G401 (cell line): Measurements from ENCODE around the gene ODC1. TPM values are rescaled to one million over a fixed set of nuclear protein-coding genes. Genes with fewer than 3 reads are reported as not detected.
"Not testable (repeated sequence)": the region's sequence is repeated elsewhere in the genome, so short reads cannot be mapped to it uniquely, and the experiment has no call there.

Source experiments
- DNase-seq: peaks from one replicate; pipeline ENCODE4 v3.0.0-alpha.2; 2015; ENCODE audit warnings: low spot score
- in situ Hi-C: cut with HindIII; loops from 2 replicates; pipeline ENCODE4 v1.10.0; 2016; ENCODE audit warnings: low sequenced_read_pairs, mixed read lengths
- total RNA-seq: library from RNA; depleted of rRNA; stranded (reverse); fragments of >200 nt; shearing (Covaris generic); gene quantifications from 2 replicates; pipeline ENCODE4 v1.2.3, GENCODE V29; 2014; rRNA removed

ODC1 gene
- 382 and 511 TPM in 2 replicates for total RNA-seq

DNA sequence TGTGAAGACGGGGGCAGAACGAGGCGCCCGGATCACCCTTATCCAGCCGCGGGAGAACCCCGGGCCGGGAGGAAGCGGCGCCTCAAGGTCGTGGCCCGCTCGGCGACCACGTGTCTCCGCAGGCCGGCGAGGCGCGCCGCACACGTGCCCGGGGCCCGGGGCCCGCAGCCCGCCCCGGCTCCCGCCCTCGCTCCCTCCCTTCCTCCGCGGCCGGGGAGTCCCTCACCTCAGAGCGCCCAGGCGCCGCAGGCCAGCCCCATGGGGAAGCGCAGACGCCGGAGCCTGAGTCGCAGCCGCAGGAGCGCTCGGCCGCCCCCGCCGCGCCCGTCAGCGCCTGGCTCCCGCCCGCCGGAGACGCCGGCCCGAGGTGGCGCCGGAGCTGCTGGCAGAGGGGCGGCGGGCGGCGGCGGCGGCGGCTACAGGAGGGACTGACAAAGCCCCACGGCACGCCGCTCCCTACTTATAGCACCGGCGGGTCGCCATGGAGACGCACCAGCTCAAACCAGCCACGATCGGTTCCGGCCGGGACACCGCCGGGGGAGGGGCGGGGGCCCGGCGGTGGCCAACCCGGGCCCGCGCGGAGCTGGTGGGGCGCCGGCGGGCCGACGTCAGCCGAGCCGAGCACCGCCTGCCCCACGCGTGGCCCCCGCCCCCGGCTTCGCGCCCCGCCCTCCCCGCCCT lies at the start of gene ODC1:
ODC1 (minus strand) TSS at position 433 of the 681 bp plus-strand sequence. CDS start 3,295 bp downstream, outside the sequence.
- in situ Hi-C loops: loop anchor here (25.0 kb wide), 1 partner anchor 336 kb away; the partner anchor contains the start of gene RRM2
- peak; percentile 85 for DNase-seq

DNA sequence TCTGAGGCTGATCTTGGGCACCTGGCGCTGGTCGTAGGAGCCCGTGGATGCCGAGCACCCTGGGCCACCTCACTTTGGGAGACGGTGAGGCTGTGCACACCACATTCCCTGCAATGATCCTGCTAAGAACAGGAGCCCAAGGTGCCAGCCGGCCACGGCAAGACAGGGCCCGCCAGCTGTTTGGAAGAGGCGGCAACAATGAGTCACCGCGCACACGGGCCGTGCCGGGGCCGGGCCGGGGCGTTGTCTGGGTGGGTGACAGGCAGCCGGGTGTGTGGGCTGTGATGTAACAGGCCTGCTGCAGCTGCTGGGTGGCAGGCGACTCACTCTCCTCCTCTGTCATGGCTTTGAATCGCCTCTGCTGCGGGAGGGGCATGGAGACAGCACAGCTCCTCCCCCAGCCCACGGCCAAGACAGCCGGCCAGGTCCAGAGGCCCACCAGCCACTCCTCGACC lies 49.7 kb upstream of the ODC1 start:
- DNase-seq: no peak

DNA sequence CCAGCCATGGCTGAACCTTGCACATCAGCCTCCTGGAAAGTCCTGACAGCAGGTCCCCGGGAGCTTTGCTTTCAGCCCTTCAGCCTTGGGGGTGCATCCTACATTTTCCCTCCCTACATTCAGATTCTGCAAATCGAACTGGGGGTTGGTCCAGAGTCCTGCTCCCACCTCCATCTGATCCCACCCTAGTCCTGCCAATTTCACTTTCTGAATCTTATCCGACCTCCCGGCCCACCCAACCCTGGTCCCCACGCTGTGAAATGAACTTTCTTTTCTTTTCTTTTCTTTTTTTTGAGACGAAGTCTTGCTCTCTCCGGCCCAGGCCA lies 47.8 kb upstream of the ODC1 start:
- DNase-seq: no peak
- in situ Hi-C loops: no loop called here

More for the DNA sequence above, 49.7 kb upstream of the ODC1 start:
- in situ Hi-C loops: no loop called here

DNA sequence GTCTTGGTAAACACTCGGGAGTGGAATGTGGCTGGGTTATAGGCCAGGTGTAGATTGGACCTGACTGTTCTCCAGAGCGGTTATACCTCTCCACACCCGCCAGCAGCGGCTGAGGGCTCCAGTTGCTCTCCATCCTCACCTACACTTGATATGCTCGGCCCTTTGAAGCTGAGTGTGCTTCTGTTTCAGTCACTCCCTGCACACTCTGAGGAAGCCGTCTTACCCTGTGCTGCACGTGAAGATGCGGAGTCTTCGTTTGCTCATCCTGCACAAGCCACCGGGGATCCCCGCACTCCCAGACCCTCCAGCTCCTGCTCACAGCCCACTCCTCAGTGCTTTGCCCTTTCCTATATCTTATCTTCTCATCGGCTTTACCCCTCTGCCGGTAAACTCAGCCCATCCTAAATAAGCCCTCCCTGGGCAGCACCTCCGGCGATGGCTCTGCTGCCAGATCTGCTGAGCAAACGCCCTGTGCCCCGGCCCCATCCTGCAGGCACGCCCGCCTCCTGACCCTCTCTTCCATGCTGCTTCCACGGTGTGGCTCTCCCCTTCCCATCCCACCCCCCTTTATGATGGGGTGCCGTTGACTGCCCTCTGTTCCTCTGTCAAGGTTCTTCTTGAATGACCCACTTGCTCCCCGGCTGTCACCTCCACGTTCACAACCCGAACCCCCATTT lies 47.3 kb upstream of the ODC1 start:
- in situ Hi-C loops: no loop called here
- DNase-seq: no peak

DNA sequence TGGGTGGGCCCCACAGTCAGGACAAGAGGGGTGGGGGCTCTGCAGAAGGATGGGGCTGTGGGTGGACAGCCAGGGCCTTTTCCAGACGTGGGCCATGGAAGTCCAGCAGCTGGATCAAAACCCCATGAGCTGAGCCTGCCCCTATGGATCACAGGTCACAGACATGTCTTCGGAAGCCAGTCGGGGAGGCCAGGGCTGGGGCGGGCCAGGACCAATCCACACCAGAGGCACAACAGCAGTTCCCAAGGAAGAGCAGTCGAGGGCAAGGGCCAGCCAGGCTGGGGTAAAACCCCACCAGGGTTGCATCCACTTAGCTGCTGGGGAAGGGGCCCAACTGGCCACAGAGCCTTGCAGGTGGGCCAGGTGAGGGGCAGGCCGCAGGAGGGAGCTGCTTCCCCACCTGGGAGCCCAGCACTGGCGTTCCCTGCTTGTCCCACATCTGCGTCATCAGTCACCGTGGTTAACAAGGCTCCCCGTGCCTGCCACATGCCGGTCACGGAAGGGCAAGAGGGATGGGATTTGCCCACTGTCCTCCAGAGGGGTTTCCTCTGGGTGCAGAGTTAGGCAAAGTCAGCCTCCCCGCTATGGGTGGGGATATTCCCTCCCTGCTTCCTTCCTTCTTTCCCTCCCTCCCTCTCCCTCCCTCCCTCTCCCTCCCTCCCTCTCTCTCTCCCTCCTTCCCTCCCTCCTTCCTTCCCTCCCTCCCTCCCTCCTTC lies 46.4 kb upstream of the ODC1 start:
- no peak for DNase-seq
- in situ Hi-C loops: no loop called here

DNA sequence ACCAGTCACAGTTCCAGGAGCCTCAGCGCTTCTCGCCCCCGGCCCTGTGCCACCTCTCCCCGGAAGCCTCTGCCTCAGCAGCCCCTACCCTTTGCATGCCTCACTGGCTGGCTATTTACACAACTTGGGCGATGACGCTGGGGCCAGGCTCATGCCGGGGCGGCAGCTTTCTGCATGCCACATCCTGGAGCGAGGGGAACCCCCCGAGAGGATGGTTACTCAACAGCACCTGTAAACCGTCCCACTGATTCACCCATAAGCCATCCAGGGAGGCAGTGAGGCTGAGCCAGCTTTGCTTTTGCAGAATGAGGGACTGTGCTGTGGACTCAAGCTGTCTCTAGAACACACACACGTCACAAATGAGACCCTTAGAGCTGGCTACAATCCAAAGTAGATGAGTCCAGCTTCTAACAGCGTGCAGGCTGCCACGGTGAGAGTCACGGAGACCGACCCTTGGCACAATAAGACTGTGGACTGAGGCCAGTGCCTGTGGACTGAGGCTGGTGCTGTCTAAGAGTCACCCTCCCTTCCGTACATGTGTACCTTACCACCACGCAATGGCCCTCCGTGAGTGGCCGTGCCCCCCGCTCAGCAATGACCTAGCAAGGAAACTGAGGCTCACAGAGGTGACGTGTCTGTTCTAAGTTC lies 45.6 kb upstream of the ODC1 start:
- DNase-seq: no peak
- in situ Hi-C loops: no loop called here

DNA sequence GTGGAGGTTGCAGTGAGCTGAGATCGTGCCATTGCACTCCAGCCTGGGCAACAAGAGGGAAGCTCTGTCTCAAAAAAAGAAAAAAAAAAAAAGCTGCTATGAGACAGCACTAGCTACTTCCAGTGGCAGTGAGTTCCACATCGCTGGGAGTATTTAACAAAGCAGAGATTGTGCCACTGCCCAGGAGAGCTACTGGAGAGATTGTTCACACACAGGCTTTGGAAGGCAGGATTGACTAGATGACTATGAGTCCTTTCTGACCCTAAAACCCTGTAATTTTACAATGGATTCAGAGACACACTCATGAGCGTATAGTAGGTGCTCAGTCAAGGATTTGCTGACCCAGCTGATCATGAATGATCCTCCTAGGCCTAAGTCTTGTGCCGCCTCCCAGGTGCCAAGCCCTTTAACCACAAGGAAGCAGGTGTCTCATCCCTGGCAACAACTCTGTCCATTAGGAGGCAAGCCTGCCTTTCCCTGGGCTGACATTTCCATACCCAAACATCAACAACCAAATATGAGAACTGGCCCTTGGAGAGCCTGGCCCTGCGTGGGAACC lies 45.0 kb upstream of the ODC1 start:
- in situ Hi-C loops: no loop called here
- DNase-seq: no peak

DNA sequence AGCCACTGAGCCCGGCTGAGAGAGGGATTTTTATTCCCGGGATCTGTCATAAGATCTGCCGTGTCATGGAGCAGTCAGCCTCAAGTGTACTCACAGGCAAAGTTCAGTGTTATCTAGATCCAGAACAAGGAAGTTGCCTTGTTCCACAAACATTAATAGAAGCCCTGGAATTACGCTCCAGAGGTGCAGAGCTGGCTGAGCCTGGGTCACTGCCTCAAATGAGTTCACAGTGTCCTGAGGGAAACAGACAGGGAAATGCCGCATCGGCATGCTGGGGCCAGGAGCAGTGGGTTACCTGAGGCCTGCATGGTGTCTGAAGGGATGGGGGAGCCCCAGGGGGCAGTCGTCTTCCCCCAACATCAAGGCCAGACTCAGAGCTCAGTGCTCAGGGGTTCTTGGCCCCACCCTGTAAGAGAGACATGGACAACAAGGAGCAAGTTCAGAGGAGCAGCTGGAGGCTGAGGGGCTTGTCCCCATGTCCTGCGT lies 42.7 kb upstream of the ODC1 start:
- in situ Hi-C loops: no loop called here
- DNase-seq: no peak

DNA sequence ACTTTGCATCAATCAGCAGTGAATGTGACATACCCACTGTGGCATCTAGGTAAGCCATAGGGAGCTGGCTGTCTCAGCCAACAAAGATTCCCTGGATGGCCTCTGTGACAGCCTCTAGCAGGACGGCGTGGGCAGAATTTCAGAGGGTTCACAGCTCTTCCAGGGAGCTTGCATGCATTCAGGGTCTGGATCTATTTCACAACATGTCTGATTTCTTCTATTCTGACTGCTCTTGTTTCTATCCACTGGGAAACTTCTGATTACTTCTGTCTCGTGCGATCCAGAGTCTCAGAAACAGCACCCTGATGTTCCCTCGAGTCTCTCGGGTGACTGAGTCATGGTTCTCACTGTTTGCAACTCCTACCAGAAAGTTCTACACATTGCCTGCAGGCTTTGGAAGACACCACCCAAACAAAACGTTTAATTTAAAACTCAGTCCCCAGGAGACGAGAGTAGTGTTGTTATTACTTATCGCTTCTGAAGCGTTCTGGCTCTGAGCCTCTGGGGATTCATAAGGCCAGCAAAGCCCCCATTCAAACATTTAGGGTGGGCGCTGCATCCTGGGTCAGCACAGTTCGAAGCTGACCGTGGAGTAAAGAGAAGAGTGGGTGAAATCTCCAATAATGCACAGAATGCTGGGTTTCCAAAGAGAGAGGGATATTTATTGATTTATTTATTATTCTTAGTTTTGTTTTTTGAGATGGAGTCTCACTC lies 41.9 kb upstream of the ODC1 start:
- DNase-seq: no peak

DNA sequence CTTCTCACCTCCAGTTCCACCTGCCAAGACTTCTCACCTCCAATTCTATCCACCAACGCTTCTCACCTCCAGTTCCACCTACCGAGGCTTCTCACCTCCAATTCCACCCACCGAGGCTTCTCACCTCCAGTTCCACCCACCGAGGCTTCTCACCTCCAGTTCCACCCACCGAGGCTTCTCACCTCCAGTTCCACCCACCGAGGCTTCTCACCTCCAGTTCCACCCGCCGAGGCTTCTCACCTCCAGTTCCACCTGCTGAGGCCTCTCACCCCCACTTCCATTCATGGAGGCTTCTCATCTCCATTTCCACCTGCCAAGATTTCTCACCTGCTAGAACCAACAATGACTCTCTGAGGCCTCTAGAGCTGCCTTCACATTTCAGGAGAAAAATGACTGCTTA lies 40.0 kb upstream of the ODC1 start:
- DNase-seq, in situ Hi-C loops: not testable (repeated sequence)

More for the DNA sequence above, 41.9 kb upstream of the ODC1 start:
- in situ Hi-C loops: no loop called here

DNA sequence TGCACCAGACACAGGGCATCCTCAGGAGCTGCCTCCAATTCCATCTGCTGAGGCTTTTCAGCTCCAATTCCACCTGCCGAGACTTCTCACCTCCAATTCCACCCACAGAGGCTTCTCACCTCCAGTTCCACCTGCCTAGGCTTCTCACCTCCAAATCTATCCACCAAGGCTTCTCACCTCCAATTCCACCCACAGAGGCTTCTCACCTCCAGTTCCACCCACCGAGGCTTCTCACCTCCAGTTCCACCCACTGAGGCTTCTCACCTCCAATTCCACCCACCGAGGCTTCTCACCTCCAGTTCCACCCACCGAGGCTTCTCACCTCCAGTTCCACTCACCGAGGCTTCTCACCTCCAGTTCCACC lies 39.6 kb upstream of the ODC1 start:
- DNase-seq, in situ Hi-C loops: not testable (repeated sequence)

DNA sequence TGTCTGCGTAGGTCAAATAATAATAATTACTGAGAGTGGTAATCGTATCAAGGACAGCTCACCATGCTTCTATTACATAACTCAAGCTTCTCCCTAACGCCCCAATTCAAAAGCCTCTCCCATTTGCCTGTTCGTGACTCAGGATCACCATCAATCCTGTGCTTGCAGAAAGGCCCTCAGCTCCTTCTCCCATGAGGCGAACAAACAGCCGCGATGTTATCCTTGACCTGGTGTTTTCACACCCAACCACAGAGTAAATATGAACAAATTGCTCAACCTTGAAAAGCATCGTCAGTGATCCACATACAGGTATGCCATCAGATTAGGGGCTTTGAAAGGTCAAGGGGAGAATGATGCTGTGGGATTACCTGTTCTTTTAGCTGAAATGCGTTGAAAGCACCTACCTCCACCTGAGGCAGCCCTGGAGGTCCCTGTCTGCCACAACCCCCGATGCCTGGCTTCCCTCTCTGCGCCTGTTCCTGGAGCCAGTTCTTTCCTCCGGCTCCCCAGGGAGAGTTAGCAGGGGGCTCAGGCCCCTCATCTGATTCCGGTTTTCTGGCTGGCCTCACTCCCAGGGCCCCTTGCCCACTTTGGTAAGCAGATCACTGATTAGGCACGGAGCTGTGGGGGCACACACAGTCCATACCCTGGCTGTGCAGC lies 39.1 kb upstream of the ODC1 start:
- no peak for DNase-seq
- in situ Hi-C loops: no loop called here

DNA sequence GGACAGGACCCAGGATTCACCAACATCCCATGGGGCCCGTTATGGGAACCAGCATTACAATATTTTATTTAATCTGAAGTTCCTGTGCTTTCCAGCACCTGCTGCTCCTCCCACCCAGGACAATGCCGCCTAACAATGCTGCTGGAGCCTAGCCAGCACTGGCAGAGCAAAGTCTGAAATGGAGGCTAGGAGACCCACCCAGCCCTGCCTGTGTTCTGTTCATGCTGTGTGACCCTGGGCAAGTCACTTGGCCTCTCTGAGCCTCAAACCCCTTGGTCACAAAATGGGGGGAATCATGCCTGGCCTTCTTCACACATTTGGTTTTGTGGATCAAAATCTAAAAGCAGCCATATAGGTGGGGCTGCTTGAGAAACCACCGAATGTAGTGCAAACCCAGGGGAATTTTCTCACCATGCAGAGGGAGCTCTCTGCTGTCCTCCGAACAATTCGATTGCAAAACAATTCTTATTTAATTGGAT lies 38.5 kb upstream of the ODC1 start:
- in situ Hi-C loops: no loop called here
- DNase-seq: no peak

DNA sequence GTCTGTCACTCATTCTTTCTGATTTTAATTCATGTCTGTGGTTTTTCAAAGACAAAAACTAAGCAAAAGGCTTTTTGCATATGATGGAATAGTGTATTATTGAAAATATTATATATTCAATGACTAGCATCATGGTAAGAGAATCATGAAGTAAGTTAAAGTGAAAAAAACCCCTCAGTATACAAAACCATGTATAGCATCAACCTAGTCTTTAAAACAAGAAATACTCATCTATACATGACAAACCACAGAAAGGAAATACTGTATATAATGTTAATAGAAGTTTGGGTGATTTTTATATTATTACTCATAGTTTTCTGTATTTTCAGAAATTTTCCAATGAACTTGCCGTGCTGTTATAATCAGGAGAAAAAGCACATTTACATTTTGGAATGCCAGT lies 38.0 kb upstream of the ODC1 start:
- in situ Hi-C loops: no loop called here

DNA sequence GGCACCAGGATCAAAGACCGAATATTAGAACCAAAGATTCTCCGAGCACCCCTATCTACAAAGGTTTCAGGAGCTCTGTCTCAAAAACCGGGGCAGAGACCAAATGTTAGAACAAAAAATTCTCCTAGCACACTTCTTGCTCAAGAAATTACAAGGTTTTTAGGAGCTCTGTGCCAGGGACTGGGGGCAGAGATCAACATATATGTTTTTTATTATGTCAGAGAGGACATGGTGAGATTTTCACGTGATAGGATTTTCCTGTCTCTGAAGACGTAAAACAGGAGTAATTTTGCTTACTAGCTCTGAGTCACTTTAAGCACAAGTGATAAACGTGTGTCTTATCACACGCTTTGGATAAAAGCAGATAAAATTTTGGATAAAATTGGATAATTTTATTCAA lies 34.8 kb upstream of the ODC1 start:
- DNase-seq: no peak
- in situ Hi-C loops: no loop called here

More for the DNA sequence above, 38.0 kb upstream of the ODC1 start:
- DNase-seq: no peak

DNA sequence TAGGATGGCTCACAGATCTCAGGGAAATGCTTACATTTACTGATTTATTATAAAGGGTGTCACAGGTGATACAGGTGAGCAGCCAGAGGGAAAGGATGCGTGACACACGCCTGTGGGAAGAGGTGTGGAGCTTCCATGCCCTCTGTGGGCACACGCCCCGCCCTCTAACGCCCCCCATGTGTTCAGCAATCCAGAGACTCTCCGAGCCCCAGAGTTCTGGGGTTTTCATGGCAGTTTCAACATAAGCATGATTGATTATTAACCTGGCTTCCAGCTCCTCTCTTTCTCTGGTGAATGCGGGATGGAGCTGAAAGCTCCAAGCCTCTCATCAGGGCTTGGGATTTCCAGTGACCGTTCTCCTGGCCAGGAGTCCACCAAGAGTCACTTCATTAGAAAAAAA lies 34.3 kb upstream of the ODC1 start:
- no peak for DNase-seq
- in situ Hi-C loops: no loop called here

DNA sequence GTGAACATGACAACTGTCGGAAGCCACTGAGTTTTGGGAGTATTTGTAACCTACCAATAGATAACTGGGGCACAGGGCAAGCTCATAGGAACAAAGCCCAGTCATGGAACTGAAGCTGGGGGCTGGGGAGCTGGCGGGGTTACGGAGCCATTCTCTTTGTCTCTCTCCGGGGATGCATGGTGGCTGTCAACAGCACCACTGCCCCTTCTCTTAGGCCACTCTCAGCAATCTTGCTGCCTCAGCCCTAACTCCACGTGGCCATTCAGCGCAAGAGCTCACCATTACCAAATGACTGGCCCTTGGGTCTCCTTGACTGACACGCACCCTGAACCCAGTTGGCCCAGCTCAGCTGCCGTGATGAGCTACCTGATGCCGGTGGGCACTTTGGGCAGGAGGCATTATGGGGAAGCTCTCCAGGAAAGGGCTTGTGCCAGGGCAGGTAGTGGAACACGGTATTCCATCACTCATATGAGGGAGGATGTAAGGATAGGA lies 33.6 kb upstream of the ODC1 start:
- in situ Hi-C loops: no loop called here
- DNase-seq: no peak

DNA sequence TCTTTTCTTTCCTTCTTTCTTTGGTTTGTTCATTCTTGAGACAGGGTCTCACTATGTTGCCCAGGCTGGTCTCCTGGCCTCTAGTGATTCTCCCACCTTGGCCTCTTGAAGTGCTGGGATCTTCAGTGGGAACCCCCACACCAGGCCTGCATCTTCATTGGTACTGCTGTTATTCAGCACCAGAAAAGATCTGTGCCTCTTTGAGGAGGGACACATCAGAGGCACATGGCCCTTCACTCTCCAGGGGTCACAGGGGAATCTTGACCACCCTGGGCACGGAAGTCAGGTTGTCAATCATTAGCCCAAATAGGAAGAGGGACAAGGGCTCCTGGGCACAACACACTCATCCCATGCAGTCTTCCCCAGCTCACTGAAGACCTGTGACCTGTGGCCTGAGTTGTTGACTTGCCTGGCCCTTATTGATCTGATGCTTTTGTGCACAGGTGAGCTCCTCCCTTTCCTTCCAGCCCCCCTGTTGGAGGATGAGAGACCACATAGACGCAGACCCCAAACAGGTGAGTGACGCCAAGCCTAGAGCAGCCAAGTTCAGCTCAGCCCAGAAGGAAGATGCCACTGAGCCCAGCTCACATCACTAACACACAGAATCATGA lies 33.0 kb upstream of the ODC1 start:
- in situ Hi-C loops: no loop called here
- DNase-seq: no peak
